Measurements from ENCODE around the gene COG7. TPM values are rescaled to one million over a fixed set of nuclear protein-coding genes. Genes with fewer than 3 reads are reported as not detected.

Gene COG7
- total RNA-seq, 1 experiment from 2014 or later: 17.9 TPM

DNA sequence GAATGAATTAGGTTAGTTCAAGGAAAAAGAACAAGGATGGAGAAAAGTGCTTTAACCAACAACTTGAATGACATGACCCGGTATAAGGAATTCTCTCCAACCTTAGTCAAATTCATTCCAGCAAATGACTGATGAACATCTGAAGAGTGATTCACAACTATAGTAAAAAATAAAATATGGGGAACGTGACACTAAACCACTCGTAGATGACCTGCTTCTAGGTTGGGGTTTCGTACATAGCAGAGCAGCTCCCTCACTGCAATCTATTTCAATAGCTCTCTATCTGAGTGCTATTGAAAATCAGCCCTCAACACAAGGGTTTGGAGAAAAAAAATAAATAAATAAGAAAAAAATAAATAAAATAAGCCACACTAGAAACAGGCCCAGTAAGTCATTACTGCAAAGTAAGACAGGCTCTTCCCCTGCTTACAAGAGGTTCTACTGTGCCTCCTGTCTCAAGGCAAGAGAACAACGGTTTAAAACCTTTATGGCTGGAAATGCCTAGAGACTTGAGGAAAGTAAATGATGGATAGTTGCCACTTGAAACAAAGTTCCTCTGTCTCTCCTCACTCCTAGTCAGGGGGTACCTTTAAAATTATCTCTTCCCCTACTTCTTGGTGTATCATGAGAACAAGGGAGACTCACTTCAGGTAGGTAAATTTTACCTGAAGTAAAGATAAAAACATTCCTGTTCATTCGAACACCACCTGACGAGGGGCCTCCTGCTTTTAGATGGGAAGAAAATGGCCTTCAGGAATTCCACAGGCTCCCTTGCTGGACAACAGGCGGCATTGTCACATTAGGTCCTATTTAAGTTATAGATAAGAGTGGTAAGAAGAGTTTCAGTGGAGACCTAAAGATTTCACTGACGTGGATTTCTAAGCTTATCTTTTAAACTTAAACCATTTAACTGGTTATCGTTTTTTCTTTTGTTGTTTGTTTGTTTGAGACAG, 20.5 kb downstream of the COG7 start:
- WGBS (ENCODE audit: extremely low coverage, insufficient read length, low lambda C conversion rate): no CpG with 5 or more reads among the region's 10 CpGs
- Histone ChIP-seq H3K4me2 (ENCODE audit: insufficient read depth, insufficient read length, low read length) (no peak overlapping the region), H3K18ac (ENCODE audit: insufficient read length, low read depth, low read length) (no peak overlapping the region), H3K4me1 (ENCODE audit: insufficient read depth, low read length) (no peaks in the 10 kb centered on the region; the same call in 1 of the 2 replicates), H2AK5ac (ENCODE audit: insufficient read length, low read length) (no peak overlapping the region), H3K79me2 (ENCODE audit: insufficient read depth, low read length) (no peaks in the 10 kb centered on the region), H3K27ac (ENCODE audit: insufficient read length, low read depth, low read length) (no peak overlapping the region), H3K14ac (ENCODE audit: insufficient read depth, low read length) (no peak overlapping the region), H2BK5ac (ENCODE audit: insufficient read length, low read length) (no peak overlapping the region), H3K23ac (ENCODE audit: insufficient read length, low read depth, low read length) (no peak overlapping the region), H2BK20ac (ENCODE audit: low read depth, low read length, poor library complexity, severe bottlenecking) (no peak overlapping the region), H2AFZ (ENCODE audit: low read length) (no peak overlapping the region), H2BK15ac (ENCODE audit: low read depth, low read length) (no peak overlapping the region), H3K4ac (ENCODE audit: low read depth, low read length) (no peak overlapping the region), H3K79me1 (ENCODE audit: insufficient read depth, low read depth, low read length, poor library complexity, severe bottlenecking) (no peaks in the 10 kb centered on the region), H2BK120ac (ENCODE audit: low read depth, low read length, poor library complexity, severe bottlenecking) (no peak overlapping the region), H2BK12ac (ENCODE audit: insufficient read length, low read depth, low read length) (no peak overlapping the region), H4K8ac (replicated peaks; ENCODE audit: insufficient read length, low read depth, low read length) (no peak overlapping the region), H4K20me1 (ENCODE audit: control insufficient read depth, insufficient read depth, insufficient read length) (no peaks in the 10 kb centered on the region), H3K56ac (ENCODE audit: insufficient read length, low read depth, low read length) (no peak overlapping the region), H4K91ac (ENCODE audit: insufficient read length, low read depth, low read length) (no peak overlapping the region), H3T11ph (ENCODE audit: low read length) (no peak overlapping the region), H3K9ac (ENCODE audit: extremely low read depth, insufficient read length, low read length) (no peak overlapping the region), H3K23me2 (ENCODE audit: insufficient read length, low read depth, low read length, poor library complexity, severe bottlenecking) (peaks cover 2% of the 10 kb centered on the region), H3K27me3 (ENCODE audit: insufficient read depth, low read length) (no peaks in the 10 kb centered on the region), H3K9me3 (ENCODE audit: control insufficient read depth, low read depth, low read length) (no peaks in the 10 kb centered on the region), H4K5ac (ENCODE audit: insufficient read length, low read depth, low read length) (no peak overlapping the region)
- TF ChIP-seq CTCF (conservative IDR thresholded peaks at IDR 0.05): no peak
- no peaks in the 10 kb centered on the region for H3K9me3 Mint-ChIP-seq
- no peaks in the 10 kb centered on the region for H3K27me3 Mint-ChIP-seq (ENCODE audit: low read depth)
- peaks cover 13 to 47% (median 39%) of the 10 kb centered on the region in 3 experiments; a peak in 6 of 7 replicates for H3K36me3 Mint-ChIP-seq (ENCODE audit: insufficient read depth in 1 of 3, low read depth in 3 of 3)
- H3K27ac Mint-ChIP-seq: no peak overlapping the region
- no peak for DNase-seq
- no peak overlapping the region for H3K4me3 Mint-ChIP-seq
- peaks cover 0 to 3% of the 10 kb centered on the region in 2 experiments; a peak in 2 of 4 replicates for H3K4me1 Mint-ChIP-seq

Measured in H9 (cell line).